Raji (cell line): ENCODE data around the gene KRT37.
"Not testable (repeated sequence)": the region's sequence is repeated elsewhere in the genome, so short reads cannot be mapped to it uniquely, and the experiment has no call there.

ENCODE experiments used
- POLR2A ChIP-seq: IDR thresholded peaks from 2 replicates; pipeline ENCODE4 v1.6.1; 2011; ENCODE audit warnings: low read depth, low read length, control low read depth; ENCODE audit not compliant: insufficient read depth

The KRT37 gene

DNA sequence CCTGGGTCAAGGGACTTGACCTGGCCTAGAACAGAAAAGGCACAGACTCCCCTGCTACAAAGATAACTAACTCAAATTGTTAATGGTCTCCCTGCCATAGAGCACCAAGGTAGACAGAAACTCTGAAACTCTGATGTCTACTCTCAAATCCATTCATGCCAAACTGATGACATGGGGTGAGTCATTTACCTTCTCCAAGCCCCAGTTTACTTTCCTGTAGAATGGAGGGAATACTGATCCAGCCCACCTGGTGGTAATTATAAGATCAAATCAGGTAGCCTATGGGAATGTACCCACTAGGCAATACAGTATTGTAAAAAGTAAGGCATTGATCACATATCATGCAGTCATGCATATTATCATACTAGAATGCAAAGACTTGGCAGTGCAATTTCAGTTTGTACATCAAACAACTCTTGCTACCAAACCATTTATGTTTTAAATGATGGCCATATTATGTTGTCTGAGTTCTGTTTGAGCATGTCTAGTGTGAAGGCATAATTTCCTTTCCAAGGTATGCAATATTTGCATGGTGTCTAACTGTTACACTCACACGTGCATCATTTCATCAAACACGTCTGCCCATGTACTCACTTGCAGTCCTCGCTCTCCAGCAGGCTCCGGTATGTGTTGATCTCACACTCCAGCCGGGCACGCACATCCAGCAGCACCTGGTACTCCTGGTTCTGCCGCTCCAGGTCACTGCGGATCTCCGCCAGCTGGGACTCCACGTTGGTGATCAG, 30.0 kb downstream of the KRT37 start:
- TF ChIP-seq POLR2A, result no peak

DNA sequence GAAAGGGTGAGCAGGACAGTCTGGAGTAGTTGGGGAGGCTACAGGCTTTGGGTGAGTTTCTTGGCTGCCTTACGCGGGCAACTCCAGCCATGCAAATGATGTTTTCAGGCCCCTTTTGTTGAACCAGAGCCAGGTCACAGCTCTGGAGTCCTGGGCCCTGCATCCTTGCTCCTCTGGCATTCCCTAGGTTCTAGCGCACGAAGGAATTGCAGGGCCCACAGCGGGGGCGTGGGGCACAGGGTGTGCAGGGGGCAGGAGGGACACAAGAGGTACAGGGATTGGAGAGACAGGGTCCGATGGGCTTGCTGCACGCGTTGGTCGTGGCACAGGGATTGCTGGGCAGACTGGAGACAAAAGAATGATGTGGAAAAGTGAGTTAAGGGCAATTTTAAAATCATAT, 30.6 kb downstream of the KRT37 start:
- no peak for TF ChIP-seq POLR2A

DNA sequence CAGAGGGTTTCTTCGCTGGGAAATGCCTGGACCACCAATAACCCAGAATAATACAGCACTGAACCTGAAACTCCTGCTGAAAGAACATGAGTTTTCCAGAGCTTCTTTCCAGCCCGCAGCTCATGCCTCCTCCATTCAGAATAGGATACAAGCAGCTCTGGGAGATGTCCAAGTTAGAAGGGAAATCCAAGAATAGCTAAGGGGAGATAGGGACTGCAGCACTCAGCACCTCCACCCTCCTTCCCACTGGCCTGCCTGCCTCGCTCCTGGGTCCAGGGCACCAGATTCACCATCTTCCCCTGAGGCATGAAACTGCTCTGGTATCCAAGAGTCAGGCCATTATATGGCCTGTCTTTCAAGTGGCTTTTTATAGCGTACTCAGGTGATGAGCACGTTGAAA, 31.1 kb downstream of the KRT37 start:
- TF ChIP-seq POLR2A, result no peak

DNA sequence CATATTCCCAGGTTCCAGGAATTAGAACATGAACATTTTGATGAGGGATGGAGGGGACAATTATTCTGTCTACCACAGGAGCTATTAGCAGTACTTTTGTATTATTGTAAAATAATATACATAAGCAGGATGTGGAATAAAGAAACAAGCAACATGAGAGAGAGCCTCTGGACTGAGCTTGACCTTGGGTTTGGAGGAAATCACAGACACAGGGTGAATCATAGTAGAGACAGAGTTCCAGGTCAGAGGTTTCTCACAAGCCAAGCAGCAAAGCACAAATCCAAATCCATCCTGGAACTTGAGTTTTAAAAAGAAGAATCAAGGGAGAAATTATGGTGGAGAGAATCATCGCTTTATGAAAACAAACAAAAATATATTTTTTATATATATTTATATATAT, 32.1 kb downstream of the KRT37 start:
- no peak for TF ChIP-seq POLR2A

DNA sequence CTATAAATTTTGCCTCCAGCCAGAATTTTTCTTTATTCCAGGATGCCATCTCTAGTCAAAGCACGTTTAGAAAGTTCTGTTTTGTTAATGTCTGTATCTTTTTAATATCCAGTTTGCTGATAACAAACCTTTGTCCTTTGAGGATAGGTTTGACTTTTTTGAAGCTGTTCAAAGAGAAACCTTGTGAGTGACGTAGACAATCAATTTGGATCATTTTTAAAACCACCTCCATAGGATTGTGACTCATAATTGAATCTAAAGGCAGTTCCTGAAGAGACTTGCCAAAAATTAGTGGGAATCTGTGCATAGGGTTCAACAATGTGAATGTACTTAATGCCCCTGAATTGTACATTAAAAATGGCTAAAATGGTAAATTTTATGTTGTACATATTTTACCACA, 32.9 kb downstream of the KRT37 start:
- TF ChIP-seq POLR2A, result no peak

DNA sequence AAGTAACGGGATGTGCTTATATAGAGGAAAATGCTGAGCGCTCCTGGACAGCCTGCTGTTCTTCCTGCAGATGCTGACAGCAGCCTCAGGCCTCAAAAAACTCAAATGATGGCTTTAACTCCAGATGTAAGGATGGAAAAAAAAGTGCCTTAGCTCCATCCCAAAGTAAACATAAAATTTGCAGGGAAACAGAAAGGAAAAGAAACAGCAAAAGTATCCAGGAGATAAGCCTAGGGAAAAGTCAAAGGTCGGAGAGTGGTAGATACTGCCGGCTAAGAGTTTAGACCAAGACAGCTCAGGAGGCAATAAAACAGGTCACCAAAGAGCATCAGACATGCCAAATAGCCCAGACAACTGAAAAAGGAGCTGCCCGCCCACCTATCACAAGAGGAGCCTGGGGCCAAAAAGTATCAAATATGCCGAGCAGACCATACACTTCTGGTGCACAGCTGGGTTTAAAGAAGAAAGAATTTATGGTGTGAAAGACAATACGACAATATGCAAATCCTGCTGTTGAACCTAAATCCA, 33.9 kb downstream of the KRT37 start:
- no peak for TF ChIP-seq POLR2A

DNA sequence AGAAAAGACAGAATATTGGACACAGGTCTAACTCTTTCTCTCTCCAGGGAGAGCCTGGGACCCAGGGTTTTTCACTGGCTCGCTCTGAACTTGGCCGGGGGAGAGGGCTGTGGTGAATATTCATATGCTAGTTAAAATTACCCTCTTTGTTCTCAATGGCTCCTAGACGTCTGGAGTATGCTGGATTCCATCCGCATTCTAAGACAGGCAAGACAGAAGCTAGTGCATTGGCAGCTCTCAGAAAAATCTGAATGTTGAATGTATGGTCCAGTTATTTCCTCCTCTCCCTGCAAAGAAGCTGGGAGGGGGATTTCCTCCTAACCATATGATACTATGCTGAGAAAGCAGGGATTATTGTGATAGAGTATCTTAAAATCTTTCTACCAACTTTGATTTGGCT, 36.7 kb downstream of the KRT37 start:
- no peak for TF ChIP-seq POLR2A

DNA sequence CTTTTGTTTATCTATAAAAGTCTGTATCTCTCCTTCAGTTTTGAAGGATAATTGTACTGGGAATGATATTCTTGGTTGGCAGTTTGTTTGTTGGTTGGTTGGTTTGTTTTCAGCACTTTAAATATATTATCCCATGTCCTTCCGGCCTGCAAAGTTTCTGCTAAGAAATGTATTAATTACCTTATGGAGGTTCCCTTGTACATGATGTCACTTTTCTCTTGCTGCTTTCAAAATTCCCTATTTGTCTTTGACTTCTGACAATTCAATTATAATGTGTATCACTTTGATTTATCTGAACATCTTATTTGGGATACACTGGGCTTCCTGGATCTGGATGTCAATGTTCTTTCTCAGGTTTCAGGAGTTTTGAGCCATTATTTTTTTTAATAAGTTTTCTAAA, 38.2 kb downstream of the KRT37 start:
- no peak for TF ChIP-seq POLR2A

DNA sequence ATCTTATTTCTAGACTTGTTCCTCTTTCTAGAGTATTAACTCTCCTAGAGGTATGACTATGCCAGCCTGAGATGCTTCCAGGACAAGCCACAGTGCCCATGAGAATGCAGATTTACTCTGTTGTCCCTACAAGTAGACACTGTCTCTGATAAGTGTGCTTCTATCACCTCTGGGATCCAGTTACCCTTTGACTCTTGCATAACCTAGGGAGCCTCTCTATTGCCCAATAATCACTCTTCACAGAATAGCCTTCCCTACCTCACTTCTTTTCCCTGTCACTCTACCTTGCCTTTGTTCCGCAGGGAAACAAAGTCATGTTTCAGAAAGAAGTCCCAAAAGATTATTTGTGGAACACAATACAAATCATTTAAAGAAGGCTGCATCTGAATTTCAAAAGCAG, 40.7 kb downstream of the KRT37 start:
- no peak for TF ChIP-seq POLR2A

DNA sequence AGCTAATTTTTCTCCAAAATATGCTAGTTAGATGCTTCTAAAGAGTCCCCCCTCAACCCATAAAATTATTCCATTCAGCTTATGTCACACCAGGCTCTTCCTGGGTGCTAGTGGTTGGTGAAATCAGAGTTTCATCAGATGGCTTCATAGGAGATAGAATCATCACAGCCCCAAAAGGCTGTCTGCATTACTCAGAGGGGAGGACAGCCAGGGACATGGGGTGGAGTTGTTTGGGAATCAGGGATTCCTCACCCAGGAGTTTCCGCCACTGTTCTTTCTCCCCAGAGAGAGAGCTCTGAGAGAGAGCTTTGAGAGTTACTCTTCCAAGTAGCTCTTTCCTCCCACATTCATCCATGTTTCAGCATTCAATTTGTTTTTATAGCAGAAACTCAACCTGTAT, 42.0 kb downstream of the KRT37 start:
- no peak for TF ChIP-seq POLR2A

DNA sequence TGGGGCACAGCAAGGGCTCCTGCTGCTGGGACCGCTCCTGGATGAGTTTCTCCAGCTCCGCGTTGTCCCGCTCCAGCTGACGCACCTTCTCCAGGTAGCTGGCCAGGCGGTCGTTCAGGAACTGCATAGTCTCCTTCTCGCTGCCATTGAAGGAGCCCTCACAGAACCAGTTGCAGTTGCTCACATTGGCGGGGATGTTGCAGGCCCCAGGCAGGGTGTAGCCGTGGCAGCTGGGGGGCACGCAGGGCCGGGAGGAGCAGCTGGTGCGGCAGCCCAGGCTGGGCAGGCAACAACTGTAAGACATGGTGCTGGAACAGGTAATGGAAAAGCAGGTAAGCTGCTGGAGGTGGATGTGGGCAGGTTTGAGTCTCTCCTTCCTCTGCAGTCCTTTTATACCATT, 42.4 kb downstream of the KRT37 start, which contains the start of gene KRT34:
KRT34 (minus strand) TSS at position 364 of the 400 bp plus-strand sequence; CDS start at position 304, 60 bp downstream.
- not testable (repeated sequence) for TF ChIP-seq POLR2A

DNA sequence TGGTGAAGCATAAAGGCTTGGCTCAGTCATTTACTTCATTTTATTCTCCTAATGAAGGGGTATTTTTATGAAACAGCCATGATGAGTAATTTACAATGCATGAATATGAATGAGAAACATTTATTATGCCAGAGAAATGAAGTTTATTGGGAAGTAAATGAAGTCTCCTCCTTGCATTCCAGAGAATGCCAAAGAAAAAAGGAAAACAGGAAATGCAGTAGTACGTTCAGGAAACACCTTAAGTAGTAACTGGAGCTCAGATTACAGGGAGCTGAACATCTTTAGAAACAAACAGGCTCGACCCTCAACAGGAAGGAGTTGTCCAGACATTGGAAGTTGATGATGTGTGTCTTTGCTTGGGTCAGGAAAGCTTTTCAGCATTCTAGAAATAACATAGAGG, 46.8 kb downstream of the KRT37 start:
- TF ChIP-seq POLR2A, result no peak
